ENCODE data around the gene OTUB2. TPM values are rescaled to one million over a fixed set of nuclear protein-coding genes. Genes with fewer than 3 reads are reported as not detected.

OTUB2 gene
- total and polyA plus RNA-seq, 5 donors from 2014 or later, result 0.25 to 0.46 (median 0.37) TPM; not detected in 1

DNA sequence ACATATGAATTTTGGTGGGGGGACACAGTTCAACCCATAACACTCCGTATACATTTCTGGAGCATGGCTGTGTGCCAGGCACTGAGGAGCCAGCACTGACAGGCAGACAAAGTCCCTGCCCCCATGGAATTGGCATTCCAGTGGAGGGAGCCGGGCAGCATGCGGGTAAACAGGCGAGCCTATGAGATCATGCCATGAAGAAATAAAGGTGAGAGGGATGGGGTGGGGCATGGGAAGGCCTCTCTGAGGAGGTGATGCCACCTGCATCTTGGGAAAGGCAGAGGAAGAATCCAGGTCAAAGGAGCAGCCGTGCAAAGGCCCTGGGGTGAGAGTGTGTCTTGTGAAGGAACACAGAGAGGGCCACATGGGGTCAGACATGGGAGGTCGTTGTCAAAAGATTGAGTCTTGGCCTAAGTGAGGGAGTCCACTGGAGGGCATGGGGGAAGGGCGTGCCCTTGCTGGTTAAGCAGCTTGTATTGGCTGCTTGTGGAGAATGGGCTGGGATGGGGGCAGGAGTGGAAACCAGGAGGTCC, 3.6 kb downstream of the OTUB2 start:
- Histone ChIP-seq H3K4me3 (ENCODE audit: low read depth, low read length) (no peak overlapping the region), H3K4me1 (ENCODE audit: control insufficient read depth, insufficient read depth, low read length, poor library complexity, severe bottlenecking) (peaks cover 10% of the 10 kb centered on the region), H3K36me3 (ENCODE audit: control insufficient read depth, insufficient read depth, low read length) (no peaks in the 10 kb centered on the region), H3K27me3 (ENCODE audit: control insufficient read depth, insufficient read depth, low read length) (no peaks in the 10 kb centered on the region), H3K9me3 (ENCODE audit: control insufficient read depth in 2 of 2, low read length in 2 of 2) (no peaks in the 10 kb centered on the region), H3K27ac (ENCODE audit: insufficient read depth, low read length, poor library complexity, severe bottlenecking) (no peak overlapping the region)
- peaks cover 0 to 21% (median 13%) of the 10 kb centered on the region in 4 donors for H3K4me1 Mint-ChIP-seq
- no peaks in the 10 kb centered on the region for H3K36me3 Mint-ChIP-seq
- H3K9me3 Mint-ChIP-seq, result no peaks in the 10 kb centered on the region
- H3K27ac Mint-ChIP-seq, result peak overlapping the region in 2 of 3 donors; percentile 5 to 76
- peak overlapping the region in 1 of 4 donors; percentile 42 for H3K4me3 Mint-ChIP-seq
- no peak for ATAC-seq (ENCODE audit: low read depth in 2 of 2)
- DNase-seq, result no peak
- peaks cover 5% of the 10 kb centered on the region for H3K27me3 Mint-ChIP-seq

DNA sequence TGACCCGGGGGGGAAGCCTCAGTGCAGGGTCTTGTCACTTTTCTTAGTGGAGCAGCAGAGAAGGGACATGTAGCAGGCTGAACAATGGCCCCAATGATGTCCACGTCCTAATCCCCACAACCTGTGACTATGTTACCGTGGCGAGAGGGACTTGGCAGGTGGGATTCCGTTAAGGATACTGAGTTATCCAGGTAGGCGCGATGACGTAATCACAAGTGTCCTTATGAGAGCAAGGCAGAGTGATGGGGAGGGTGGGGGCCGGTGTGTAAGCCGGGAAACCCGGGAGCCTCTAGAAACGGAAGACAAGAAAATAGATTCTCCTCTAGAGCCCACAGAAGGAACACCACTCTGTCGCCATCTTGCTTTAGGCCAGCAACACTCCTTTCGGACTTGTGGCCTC, 4.4 kb downstream of the OTUB2 start:
- Histone ChIP-seq H3K27me3 (ENCODE audit: control insufficient read depth, insufficient read depth, low read length) (no peaks in the 10 kb centered on the region), H3K4me3 (ENCODE audit: low read depth, low read length) (no peak overlapping the region), H3K4me1 (ENCODE audit: control insufficient read depth, insufficient read depth, low read length, poor library complexity, severe bottlenecking) (peaks cover 10% of the 10 kb centered on the region), H3K9me3 (ENCODE audit: control insufficient read depth in 2 of 2, low read length in 2 of 2) (no peaks in the 10 kb centered on the region), H3K27ac (ENCODE audit: insufficient read depth, low read length, poor library complexity, severe bottlenecking) (no peak overlapping the region), H3K36me3 (ENCODE audit: control insufficient read depth, insufficient read depth, low read length) (no peaks in the 10 kb centered on the region)
- Mint-ChIP-seq H3K9me3 (no peaks in the 10 kb centered on the region), H3K36me3 (no peaks in the 10 kb centered on the region), H3K27ac (no peak overlapping the region), H3K27me3 (peaks cover 5% of the 10 kb centered on the region), H3K4me1 (peaks cover 0 to 21% (median 13%) of the 10 kb centered on the region in 4 donors), H3K4me3 (no peak overlapping the region)
- no peak for ATAC-seq (ENCODE audit: low read depth in 2 of 2)
- DNase-seq, result no peak

DNA sequence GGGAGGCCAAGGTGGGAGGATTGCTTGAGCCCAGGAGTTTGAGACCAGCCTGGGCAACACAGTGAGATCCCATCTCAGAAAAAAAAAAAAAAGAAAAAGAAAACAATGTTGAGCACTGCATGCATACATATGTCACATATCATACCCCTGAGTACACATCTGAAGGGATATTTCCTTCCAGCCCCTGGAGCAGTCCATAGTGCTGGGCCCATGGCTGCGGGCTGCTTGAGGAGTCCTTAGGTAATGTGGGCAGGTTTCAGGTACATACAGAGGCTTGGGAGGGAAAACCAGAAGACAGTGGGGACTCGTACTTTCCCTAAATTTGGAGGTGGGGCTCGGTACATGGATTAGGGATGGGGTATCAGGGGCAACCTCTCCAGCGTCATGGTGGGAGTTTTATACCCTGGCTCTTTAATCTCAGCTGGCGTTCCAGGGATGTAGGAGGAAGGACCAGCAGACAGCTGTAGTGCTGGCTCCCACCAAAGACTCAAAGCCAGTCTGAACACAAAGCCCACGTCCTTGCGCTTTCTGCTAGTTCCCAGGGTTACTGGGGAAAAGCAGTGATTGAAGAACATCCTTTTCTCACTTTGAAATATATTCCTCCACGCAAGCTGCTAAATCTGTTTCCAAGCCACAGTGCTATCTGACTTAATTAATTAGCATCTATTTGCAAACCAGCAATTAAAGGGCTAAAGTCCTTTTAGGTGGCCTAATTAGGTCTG, 5.2 kb downstream of the OTUB2 start:
- H3K4me3 Mint-ChIP-seq, result peak overlapping the region in 1 of 4 donors; percentile 28

DNA sequence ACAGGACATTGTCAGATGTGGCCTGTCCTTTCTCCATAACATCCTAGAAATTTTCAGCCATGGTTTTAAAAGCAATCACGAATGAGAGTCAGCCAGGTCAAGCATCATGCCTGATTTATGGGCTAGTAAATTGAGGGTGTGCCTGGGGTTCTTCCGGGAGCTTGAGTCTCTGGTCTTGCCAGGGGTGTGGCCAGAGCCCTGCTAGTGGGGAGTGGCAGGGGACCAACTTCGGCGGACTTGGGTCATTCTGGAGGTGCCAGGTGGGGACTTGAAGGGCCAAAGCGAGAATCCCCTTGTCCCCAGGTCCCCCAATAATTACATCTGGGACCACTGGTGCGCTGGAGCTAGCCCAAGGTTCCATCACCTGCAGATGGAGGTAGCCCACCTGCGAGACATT, 5.7 kb downstream of the OTUB2 start:
- Mint-ChIP-seq H3K4me3 (no peak overlapping the region), H3K27ac (no peak overlapping the region), H3K27me3 (peaks cover 5% of the 10 kb centered on the region), H3K9me3 (no peaks in the 10 kb centered on the region), H3K4me1 (peaks cover 0 to 17% (median 9%) of the 10 kb centered on the region in 4 donors), H3K36me3 (no peaks in the 10 kb centered on the region)
- no peaks in the 10 kb centered on the region for H3K27me3 ChIP-seq (ENCODE audit: control insufficient read depth, insufficient read depth, low read length)
- H3K9me3 ChIP-seq (ENCODE audit: control insufficient read depth in 2 of 2, low read length in 2 of 2), result no peaks in the 10 kb centered on the region
- H3K4me1 ChIP-seq (ENCODE audit: control insufficient read depth, insufficient read depth, low read length, poor library complexity, severe bottlenecking), result peaks cover 5% of the 10 kb centered on the region
- no peak for ATAC-seq (ENCODE audit: low read depth in 2 of 2)
- H3K36me3 ChIP-seq (ENCODE audit: control insufficient read depth, insufficient read depth, low read length), result no peaks in the 10 kb centered on the region
- no peak overlapping the region for H3K4me3 ChIP-seq (ENCODE audit: low read depth, low read length)
- DNase-seq, result no peak
- no peak overlapping the region for H3K27ac ChIP-seq (ENCODE audit: insufficient read depth, low read length, poor library complexity, severe bottlenecking)

More for the DNA sequence above, 5.2 kb downstream of the OTUB2 start:
- Mint-ChIP-seq H3K9me3 (no peaks in the 10 kb centered on the region), H3K4me1 (peaks cover 0 to 14% (median 7%) of the 10 kb centered on the region in 4 donors), H3K27ac (no peak overlapping the region), H3K27me3 (no peaks in the 10 kb centered on the region), H3K36me3 (no peaks in the 10 kb centered on the region)
- no peak overlapping the region for H3K27ac ChIP-seq (ENCODE audit: insufficient read depth, low read length, poor library complexity, severe bottlenecking)
- no peaks in the 10 kb centered on the region for H3K27me3 ChIP-seq (ENCODE audit: control insufficient read depth, insufficient read depth, low read length)
- H3K4me3 ChIP-seq (ENCODE audit: low read depth, low read length), result no peak overlapping the region
- ATAC-seq (ENCODE audit: low read depth in 2 of 2) (no peak), DNase-seq (no peak)
- peaks cover 10% of the 10 kb centered on the region for H3K4me1 ChIP-seq (ENCODE audit: control insufficient read depth, insufficient read depth, low read length, poor library complexity, severe bottlenecking)
- no peaks in the 10 kb centered on the region for H3K9me3 ChIP-seq (ENCODE audit: control insufficient read depth in 2 of 2, low read length in 2 of 2)
- no peaks in the 10 kb centered on the region for H3K36me3 ChIP-seq (ENCODE audit: control insufficient read depth, insufficient read depth, low read length)

DNA sequence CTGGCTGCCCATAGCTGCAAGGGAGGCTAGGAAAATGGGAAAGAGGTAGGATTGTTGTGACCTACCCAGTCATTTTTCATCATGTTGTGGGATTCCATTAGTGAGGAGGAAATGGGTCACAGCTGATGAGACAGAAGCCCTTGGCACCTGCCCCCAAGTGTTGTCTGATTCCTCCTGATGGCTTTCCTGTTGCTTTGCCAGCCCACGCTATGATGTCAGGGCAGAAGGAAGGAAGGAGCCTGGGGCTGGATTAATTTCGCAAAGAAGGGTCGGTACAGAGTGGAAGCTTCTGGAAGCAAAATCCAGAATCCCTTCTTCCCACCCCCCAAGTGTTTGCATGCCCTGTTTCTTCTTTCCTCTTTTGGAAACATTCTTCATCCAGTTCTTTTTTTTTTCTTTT, 8.7 kb downstream of the OTUB2 start:
- H3K27ac ChIP-seq (ENCODE audit: insufficient read depth, low read length, poor library complexity, severe bottlenecking), result no peak overlapping the region
- H3K4me1 Mint-ChIP-seq, result peaks cover 0 to 3% (median 1%) of the 10 kb centered on the region in 4 donors
- no peaks in the 10 kb centered on the region for H3K36me3 Mint-ChIP-seq
- no peak overlapping the region for H3K27ac Mint-ChIP-seq
- no peaks in the 10 kb centered on the region for H3K9me3 Mint-ChIP-seq
- H3K4me3 ChIP-seq (ENCODE audit: low read depth, low read length), result no peak overlapping the region
- no peaks in the 10 kb centered on the region for H3K9me3 ChIP-seq (ENCODE audit: control insufficient read depth in 2 of 2, low read length in 2 of 2)
- peaks cover 5% of the 10 kb centered on the region for H3K27me3 Mint-ChIP-seq
- DNase-seq (no peak), ATAC-seq (ENCODE audit: low read depth in 2 of 2) (no peak)
- no peaks in the 10 kb centered on the region for H3K4me1 ChIP-seq (ENCODE audit: control insufficient read depth, insufficient read depth, low read length, poor library complexity, severe bottlenecking)
- no peaks in the 10 kb centered on the region for H3K36me3 ChIP-seq (ENCODE audit: control insufficient read depth, insufficient read depth, low read length)
- H3K27me3 ChIP-seq (ENCODE audit: control insufficient read depth, insufficient read depth, low read length), result no peaks in the 10 kb centered on the region
- no peak overlapping the region for H3K4me3 Mint-ChIP-seq

DNA sequence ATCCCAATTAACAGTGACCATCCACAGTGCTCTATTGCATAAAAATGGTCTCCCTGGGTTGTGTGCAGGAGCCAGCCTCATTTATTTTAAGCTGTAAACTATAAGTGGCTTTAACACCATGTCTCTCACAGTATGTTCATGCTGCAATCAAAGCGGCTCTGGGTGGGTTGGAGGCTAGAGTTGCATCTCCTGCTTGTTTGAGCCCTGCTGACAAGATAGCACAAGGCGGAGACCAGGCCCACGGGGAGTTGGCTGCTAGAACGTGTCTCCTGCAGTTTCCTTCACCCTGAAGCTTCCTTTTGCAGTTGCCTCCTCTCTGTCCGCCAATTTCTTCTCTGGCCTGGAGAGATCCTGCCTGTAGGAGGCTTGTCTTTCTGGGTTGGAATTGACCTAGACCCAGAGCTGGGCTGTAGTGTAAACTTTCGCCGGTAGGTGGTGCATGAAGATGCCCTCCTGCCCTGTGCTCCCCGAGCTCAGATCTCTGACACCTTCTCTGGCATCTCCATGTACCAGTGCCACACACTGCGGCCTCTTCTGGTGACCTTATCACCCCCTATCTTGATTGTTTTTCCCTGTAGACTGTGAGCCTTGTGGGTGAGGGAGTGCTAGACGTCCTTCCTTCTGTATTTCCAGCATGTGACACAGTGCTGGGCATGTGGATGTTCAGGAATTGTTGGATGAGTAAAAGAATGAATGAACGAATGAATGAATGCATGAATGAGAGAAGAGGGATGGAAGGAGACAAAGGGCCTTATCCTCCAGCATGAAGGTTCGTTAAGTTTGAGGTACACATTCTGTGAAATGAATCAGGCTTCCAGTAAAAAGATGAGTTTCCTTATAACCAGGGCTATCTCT, 10.4 kb downstream of the OTUB2 start:
- Histone ChIP-seq H3K9me3 (ENCODE audit: control insufficient read depth in 2 of 2, low read length in 2 of 2) (no peaks in the 10 kb centered on the region), H3K4me3 (ENCODE audit: low read depth, low read length) (no peak overlapping the region), H3K27me3 (ENCODE audit: control insufficient read depth, insufficient read depth, low read length) (no peaks in the 10 kb centered on the region), H3K36me3 (ENCODE audit: control insufficient read depth, insufficient read depth, low read length) (no peaks in the 10 kb centered on the region), H3K4me1 (ENCODE audit: control insufficient read depth, insufficient read depth, low read length, poor library complexity, severe bottlenecking) (no peaks in the 10 kb centered on the region), H3K27ac (ENCODE audit: insufficient read depth, low read length, poor library complexity, severe bottlenecking) (no peak overlapping the region)
- Mint-ChIP-seq H3K27me3 (peaks cover 5% of the 10 kb centered on the region), H3K36me3 (no peaks in the 10 kb centered on the region), H3K4me3 (no peak overlapping the region), H3K9me3 (no peaks in the 10 kb centered on the region), H3K4me1 (peaks cover 0 to 3% (median 1%) of the 10 kb centered on the region in 4 donors), H3K27ac (no peak overlapping the region)
- peak; percentile 85 to 89 for ATAC-seq (ENCODE audit: low read depth in 2 of 2)
- peak; percentile 50 to 78 (median 74) for DNase-seq

DNA sequence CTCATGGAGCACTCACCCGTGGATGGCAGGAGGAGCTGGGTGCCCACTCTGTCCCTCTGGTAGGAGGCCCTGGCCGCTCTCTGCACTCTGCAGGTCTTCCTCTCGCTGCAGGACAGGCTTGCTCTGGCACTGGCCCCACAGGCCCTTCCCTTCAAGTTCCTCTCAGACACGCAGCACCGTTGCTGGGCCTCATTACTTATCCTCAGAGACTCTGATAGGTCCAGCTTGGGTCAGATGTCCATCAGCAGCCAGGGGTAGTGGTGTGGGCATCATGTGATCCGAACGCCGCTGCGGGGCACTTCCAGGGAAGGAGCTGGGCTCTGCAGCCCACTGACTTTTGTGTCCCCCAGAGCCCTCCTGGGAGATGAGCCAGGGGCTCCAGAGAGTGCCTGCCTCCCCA, 11.8 kb downstream of the OTUB2 start:
- Histone ChIP-seq H3K4me3 (ENCODE audit: low read depth, low read length) (no peak overlapping the region), H3K9me3 (ENCODE audit: control insufficient read depth in 2 of 2, low read length in 2 of 2) (no peaks in the 10 kb centered on the region), H3K27me3 (ENCODE audit: control insufficient read depth, insufficient read depth, low read length) (no peaks in the 10 kb centered on the region), H3K36me3 (ENCODE audit: control insufficient read depth, insufficient read depth, low read length) (no peaks in the 10 kb centered on the region), H3K4me1 (ENCODE audit: control insufficient read depth, insufficient read depth, low read length, poor library complexity, severe bottlenecking) (no peaks in the 10 kb centered on the region), H3K27ac (ENCODE audit: insufficient read depth, low read length, poor library complexity, severe bottlenecking) (no peak overlapping the region)
- ATAC-seq (ENCODE audit: low read depth in 2 of 2), result no peak
- Mint-ChIP-seq H3K27ac (no peak overlapping the region), H3K36me3 (no peaks in the 10 kb centered on the region), H3K27me3 (peaks cover 5% of the 10 kb centered on the region), H3K4me3 (no peak overlapping the region), H3K4me1 (peaks cover 0 to 3% (median 1%) of the 10 kb centered on the region in 4 donors), H3K9me3 (no peaks in the 10 kb centered on the region)
- DNase-seq, result no peak
